Astrocyte of the hippocampus (primary cell): Measurements from ENCODE around the gene MYOF.
"Not testable (repeated sequence)": the region's sequence is repeated elsewhere in the genome, so short reads cannot be mapped to it uniquely, and the experiment has no call there.

Experiments used
- DNase-seq: peaks from one replicate; pipeline ENCODE4 v3.0.0; 2011; ENCODE audit warnings: low read depth, low spot score

Gene MYOF

GRCh38 chr10:93356516-93356915, 125.6 kb downstream of the MYOF start:
- no peak for DNase-seq

- peak; percentile 62 for DNase-seq
These were observed 129.3 kb downstream of the MYOF start for GRCh38 chr10:93352638-93353383.

DNA sequence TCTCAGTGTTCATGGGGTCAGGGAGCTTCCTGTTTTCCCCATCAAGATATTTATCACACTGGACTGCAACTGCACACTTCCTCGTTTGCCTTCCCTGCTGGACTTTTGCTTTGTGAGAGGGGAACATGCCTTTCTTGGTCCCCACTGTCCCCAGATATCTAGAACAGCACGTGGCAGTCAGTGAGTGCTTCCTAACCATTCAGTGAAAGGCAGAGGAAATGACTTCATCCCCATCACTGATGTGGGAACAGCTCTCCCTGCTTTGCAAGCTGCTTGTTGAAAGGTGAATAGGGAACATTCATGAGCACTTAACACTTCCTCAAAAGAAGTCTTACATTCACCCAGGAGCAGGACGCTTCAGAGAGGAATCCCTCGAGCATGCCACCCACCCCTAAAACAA, 135.4 kb downstream of the MYOF start:
- DNase-seq, result peak; percentile 28

- DNase-seq, result no peak
These were observed 136.0 kb downstream of the MYOF start for GRCh38 chr10:93346108-93346507.

DNA sequence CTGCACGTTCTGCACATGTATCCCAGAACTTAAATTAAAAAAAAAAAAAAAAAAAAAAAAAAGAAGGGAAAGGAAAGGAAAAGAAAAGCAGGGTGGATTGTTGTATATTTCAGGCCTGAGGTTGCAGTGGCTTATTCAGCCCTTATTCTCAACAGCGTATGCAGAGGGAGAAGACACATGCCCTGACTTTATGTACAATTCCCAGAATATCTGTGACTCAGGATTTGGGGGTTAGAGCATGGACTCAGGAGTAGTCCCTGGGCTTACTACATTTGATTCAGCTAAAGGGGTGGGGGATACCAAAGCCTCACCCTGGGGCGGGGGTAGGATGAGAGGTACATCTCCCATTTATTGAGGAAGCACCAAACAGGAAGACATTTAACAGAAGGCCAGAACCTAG, 137.4 kb downstream of the MYOF start:
- no peak for DNase-seq

DNA sequence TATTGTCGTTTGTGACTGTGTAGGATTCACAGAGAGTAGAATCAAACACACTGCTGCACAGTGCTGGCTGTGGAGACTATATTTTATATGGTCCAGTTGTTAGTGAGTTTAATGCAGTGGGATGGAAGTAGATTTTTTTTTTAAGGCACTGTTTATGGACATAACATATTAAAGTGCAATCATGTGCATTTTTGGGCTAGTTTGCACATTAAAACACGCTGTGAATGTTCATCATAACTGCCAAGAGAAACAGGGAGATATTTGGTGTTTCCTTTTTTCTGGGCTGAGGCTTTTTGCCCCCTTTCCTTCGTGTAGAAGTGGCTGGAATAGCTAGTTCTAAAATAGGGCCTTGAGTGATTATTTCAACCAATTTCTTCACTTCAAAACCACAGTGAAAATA, 139.2 kb downstream of the MYOF start:
- DNase-seq, result no peak

- DNase-seq, result no peak
These were observed 139.8 kb downstream of the MYOF start for GRCh38 chr10:93342366-93342765.

DNA sequence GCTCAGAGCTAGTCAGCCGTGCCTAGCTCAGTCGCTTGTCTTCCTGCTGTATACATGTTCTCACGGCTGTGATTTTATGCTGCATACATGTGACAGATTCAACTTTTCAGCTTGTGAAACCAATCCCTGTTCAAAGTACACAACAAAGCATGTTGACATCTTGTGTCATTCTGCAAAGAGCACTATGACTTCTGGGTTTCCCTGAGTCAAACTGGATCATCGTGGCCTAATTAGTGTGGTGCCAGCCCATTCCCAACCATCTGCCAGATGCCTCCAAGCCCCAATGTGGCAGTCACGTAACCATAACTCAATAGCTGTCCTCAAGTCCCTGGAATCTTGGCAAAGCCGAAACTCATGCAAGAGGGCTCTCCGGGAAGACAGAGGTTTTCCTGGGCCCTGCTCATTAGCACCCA, 144.8 kb downstream of the MYOF start:
- no peak for DNase-seq

DNA sequence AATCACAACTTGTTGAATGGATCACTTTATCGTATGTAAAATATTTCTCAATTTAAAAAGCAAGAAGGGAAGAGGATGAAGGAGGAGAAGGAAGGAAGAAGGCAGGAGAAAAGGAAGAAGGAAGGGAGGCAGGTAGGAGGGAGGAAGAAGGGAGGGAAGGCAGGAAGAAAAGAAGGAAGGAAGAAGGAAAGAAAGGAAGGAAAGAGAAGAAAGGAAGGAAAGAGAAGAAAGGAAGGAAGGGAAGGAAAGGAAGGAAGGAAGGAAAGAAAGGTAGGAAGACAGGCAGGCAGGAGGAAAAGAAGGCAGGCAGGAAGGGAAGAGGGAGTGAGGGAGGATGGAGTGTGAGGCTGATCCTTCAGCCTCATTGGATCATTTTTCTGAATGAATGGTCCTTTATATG, 145.5 kb downstream of the MYOF start:
- DNase-seq, result no peak

GRCh38 chr10:93336110-93336509, 146.0 kb downstream of the MYOF start:
- DNase-seq, result no peak

DNA sequence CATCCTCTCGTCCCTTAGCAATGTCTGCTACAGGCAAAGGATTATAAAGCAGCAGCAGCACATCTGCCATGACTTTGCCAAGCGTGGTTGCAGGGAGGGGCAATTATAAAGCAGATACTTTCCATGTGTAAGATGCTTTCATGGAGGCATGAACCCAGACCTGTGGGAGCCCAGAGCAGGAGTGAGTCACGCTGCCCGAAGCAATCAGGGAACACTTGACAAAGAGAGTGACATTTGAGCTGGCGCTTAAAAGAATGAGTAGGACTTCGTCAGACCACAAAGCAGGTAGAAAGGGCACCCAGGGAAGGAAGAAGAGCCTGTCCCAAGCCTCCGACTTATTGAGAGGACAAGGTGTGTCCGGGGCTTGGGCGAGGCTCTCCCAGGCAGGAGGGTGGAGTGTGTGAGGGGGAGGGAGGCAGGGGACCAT, 147.2 kb downstream of the MYOF start:
- peak; percentile 85 for DNase-seq

GRCh38 chr10:93334181-93334580, 148.0 kb downstream of the MYOF start:
- DNase-seq, result no peak

GRCh38 chr10:93333278-93333978, 148.7 kb downstream of the MYOF start:
- peak; percentile 53 for DNase-seq

- DNase-seq, result no peak
These were observed 151.3 kb downstream of the MYOF start for GRCh38 chr10:93330824-93331223.

- DNase-seq, result peak; percentile 35
These were observed 162.2 kb downstream of the MYOF start for GRCh38 chr10:93319896-93320295.

DNA sequence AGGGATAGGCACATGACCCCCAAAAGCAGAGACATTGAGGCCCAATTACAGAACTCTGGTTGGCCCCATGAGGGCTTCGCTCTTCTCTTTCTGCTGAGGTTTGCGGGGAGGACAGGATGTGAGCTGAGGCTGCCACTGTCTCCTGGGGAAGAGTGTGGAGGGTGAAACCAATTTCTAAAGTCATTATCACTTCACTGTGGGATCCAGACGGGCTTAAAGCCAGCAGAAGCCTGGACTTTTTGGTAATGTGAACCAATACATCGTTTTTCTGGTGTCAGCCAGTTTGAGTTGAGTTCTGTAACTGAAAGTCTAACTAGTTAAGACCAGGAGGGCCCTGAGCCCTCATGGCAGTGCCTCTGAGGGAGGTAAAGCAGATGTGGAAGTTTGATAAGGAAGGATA, 163.0 kb downstream of the MYOF start:
- DNase-seq, result no peak

DNA sequence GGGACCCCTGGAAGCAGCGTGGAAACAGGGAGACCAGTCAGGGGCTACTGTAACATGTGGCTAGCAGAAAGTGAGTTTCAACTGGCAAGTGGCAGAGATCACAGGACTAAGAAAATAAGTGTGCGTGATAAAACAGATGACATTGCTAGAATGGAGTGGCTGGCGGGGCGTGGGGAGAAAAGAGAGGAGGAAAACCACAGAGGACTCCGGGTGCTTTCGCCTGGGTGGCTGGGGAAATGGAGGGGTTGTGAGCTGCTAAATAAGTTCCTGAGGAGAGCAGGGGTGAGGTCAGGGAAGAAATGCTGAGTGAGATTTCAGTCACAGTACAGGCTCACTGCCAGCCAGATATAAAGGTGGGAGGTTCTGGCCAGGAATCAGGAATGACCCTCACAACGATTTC, 166.9 kb downstream of the MYOF start:
- no peak for DNase-seq

DNA sequence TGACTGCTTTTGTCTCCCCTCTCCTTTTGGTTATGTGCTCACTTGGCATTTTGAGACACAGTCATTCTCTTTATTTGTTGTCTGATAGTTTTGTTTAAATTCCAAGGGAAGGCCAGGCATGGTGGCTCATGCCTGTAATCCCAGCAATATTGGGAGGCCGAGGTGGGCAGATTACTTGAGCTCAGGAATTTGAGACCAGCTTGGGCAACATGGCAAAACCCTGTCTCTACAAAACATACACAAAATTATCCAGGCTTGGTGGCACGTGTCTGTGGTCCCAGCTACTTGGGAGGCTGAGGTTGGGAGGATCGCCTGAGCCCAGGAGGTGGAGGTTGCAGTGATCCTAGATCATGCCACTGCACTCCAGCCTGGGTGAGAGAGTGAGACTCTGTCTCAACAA, 167.5 kb downstream of the MYOF start:
- not testable (repeated sequence) for DNase-seq

GRCh38 chr10:93313798-93314197, 168.3 kb downstream of the MYOF start:
- no peak for DNase-seq

DNA sequence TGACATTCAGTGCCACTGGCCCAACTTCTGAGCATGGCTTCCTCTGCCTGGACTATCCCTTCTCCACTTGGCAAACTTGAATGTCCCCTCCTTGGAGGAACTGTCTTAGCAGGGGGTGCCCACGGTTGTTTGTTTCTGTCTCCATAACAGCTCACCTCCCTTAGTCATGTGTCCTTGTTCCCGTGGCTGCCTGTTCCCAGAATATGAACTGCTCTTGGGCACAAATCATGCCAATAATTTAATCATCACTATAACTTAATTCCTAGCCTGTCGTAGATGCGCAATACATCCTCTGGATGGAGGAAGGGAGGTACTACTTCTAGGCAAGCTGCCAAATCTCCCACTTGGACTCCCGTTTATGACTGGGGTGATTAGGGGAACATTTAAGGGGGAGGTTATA, 173.1 kb downstream of the MYOF start:
- peak; percentile 59 for DNase-seq

GRCh38 chr10:93305122-93305521, 177.0 kb downstream of the MYOF start:
- no peak for DNase-seq

DNA sequence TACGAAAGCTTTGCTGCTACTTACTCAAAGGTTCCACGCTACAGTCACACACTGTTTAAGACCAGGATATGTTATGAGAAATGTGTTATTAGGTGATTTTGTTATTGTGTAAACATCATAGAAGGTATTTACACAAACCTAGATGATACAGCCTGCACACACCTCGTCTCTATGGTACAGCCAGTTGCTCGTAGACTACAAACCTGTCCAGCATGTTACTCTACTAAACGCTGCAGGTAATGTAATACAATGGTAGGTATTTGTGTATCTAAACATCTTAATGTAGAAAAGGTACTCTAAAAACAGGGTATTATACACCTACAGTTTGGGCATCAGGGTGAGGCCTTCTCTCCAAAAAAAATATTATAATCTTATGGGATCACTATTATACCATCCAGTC, 181.2 kb downstream of the MYOF start:
- DNase-seq, result no peak

DNA sequence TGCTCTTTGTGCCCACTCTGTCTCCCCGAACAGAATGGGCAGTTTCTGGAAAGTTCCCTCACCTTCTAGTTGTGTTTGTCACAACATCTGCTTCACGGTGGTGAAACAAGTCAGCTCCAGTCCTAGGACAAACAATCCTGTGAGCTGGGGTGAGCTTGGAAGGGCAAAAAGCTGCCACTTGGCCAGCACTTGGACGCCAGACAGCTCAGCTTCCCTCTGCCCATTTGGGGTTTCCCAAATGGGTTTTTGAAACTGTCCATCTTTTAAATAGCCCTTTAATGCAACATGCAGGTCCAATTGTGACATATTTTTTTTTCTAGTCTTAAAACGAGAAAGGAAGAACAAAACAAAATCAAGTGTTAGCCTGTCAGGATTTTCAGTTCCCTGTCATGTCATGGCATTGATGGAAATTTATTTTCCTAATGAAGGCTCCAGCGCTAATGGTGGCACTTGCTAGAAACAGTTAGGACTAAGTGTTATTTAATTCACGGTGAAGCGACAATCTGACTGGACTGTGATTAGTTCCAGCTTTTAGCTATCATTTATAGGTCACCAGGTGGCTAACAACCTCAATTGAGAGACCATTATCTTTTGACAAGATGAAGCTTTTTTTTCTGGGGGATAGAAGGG, 181.7 kb downstream of the MYOF start:
- DNase-seq, result no peak
